GM21737 (cell line): ENCODE data around the gene CRISPLD2.
"Not testable (repeated sequence)": the region's sequence is repeated elsewhere in the genome, so short reads cannot be mapped to it uniquely, and the experiment has no call there.

Experiments
- ATAC-seq: cut with Tn5 transposase; IDR thresholded peaks from one replicate; pipeline ENCODE4 v1.9.1; 2021; ENCODE audit warnings: mild to moderate bottlenecking, moderate library complexity; ENCODE audit not compliant: unreplicated experiment

Gene CRISPLD2

DNA sequence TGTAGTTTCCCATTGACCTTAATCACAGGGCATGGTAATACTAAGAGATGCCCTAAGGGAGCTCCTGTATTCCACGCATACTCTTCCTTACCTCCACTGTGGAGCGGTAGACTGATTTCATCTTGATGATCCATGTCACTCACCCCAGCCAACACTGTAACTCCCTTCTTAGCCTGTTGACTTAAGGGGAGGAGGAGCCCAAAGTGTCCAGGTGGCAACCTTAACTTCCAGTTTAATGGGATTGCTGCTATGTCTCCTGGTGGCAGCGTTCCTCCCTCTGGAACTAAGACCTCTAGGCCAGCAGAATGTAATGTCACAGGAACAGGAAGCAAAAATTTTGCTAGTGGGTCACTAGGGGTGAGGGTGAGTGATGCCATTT, 36.4 kb downstream of the CRISPLD2 start:
- not testable (repeated sequence) for ATAC-seq

DNA sequence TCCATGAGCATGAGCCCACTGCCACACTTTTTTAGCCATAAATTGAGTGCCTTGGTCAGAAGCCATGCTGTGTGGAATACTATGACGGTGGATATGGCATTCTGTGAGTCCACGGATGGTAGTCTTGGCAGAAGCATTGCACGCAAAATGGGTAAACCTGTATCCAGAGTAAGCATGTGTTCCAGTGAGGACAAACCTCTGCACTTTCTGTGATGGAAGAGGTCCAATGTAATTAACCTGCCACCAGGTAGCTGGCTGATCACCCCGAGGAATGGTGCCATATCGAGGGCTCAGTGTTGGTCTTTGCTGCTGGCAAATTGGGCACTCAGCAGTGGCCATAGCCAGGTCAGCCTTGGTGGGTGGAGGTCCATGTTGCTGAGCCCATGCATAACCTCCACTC, 37.0 kb downstream of the CRISPLD2 start:
- not testable (repeated sequence) for ATAC-seq

DNA sequence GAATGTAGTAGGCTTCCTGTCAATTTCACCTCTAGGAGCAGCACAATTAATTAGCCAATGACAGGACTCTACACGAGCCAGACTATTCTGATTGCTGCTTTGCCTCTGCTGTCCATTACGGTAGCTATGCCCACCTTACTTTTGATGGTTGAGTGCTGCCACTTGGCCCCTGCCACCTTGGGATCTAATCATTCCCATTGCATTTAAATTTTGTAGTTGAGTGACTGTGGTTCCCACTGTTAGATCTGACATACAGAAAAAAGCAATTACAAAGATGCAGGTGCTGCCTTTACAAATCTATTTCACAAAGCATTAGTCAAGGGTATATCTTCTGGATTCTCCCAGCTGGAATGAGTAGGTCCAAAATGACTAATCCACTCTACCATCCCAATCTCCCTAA, 39.9 kb downstream of the CRISPLD2 start:
- no peak for ATAC-seq

DNA sequence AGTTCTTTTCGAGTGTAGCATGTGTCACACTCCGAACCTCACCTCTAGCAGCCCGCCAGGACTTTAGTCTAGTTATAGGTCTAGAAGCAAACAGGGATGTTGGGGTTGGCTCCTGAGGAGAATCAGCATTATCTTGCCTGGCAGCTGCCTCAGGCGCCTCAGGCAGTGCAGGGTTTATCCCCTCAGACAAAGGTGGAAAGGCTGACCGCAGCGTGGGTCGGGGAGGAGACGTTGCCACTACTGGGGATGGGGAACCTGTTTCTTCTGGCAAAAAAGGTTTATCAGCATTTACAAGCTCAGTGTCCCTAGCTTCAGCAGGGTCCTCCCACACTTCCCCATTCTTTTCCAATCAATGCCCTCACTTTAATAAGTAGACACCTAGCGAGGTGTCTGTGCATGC, 40.6 kb downstream of the CRISPLD2 start:
- no peak for ATAC-seq

DNA sequence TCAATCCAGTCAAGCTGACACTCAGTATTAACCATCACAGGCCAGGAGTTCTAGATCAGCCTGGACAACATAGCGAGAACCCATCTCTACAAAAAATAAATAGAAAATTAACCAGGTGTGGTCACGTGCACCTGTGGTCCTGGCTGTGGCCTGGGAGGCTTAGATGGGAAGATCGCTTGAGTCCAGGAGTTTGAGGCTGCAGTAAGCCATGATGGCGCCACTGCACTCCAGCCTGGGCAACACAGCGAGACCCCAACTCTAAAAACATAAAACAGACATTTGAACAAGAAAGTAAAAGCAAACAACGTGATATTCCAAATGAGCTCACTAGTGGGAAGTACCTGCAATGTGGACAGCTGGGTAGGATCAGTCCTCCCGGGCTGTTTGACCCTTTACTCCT, 41.9 kb downstream of the CRISPLD2 start:
- no peak for ATAC-seq

DNA sequence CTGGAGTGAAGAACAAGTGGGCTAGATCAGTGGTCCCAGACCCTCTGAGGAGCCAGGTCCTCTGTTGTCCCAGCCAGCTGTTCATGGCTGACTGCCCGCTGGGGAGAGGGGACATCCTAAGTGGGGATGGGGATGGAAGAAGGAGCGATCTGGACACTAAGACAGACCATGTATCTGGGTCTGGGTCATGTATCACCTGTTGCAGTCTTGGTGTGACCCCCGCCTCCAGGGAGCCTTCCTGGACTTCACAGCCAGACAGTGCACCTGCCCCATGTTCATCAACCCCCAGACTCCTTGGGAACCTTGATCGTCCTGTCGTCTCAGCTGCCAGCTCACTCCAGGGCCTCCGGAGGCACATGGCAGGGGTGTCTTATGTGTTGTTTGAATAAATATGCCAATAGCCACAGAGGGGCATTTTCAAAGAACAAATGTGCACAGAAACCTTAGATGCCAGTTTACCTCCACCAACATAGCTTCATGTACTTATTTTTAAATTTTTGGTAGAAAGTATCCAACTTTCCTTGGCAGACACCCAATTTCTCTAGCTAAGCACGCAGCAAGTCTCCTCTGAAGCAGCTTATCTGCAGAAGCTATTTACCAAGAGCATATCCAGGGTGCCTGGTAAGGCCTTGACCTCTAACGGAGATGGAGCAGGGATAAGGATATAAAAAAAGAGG, 43.2 kb downstream of the CRISPLD2 start:
- no peak for ATAC-seq

DNA sequence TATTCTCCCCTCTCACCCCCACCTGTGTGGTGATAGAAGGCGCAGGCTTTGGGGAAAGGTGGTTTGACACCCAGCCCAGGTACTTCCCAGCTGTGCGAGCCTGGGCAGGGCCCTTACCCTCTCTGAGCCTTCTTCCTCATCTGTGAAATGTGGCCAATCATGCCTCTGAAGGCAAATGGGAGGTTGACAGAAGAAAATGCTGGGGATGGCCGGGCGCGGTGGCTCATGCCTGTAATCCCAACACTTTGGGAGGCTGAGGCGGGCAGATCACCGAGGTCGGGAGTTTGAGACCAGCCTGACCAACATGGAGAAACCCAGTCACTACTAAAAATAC, 43.7 kb downstream of the CRISPLD2 start:
- no peak for ATAC-seq

DNA sequence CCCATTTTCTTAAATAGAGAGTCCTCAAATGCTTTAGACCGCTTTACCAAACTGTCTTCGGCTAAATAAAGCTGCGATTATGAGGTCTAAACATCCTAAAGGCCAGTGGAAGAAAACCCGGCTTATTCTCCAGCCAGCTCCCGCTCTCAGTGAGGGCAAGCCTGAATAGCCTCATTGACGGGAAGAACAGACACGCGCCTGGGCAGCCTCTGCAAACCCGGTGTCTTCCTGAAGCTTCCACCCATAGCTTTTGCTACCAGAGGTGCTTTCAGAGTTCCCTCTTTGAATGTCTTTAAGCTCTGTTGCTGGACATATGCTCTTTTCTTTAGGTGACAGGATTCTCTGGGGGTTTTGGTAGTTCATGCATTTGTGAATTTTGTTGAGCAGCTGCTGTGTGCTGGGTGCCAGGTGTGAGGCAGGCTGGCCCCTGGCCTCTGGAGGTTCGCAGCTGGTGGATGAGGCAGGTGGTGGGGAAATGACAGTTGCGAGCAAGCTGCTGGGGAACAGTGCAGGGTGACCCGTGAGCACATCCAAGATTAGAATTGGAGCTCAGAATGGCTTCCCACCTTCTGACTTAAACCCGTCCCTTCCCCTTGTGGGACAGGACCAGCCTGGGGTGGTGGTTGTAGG, 44.7 kb downstream of the CRISPLD2 start:
- ATAC-seq = no peak

DNA sequence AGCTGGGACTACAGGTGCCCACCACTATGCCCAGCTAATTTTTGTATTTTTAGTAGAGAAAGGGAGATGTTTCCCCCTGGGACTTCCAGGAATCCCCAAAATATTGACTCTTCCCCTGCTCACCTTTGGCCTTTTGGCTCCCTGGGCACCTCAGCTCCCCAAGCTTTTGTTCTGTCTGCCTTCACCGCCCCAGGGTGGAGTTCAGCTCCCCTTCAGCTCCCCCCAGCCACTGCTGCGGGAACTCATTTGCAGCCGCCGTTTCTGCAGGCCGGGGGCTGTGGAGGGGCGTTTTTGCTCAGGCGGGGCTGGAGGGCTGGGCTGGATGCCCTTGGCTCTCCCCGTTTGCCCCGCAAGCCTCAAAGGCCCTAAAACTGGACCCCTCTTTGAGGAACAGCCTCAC, 47.9 kb downstream of the CRISPLD2 start:
- no peak for ATAC-seq

DNA sequence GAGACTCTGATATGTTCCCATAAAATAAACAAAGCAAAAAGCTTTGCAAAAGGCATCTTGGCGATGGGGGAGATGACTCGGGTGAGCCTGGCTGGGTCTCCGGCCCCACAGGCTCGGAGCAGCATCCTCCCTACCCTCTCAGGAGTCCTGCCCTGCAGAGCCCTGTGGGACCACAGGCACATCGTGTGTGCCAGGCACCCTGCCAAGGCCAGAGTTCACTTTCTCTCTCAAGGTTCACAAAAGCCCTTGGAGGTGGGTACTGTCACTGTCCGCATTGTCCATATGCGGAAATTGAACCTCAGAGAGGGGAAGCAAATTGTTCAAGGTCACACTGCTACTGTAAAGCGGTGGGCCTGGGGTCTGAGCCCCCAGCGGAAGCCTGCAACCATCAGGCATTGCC, 48.5 kb downstream of the CRISPLD2 start:
- ATAC-seq = no peak

DNA sequence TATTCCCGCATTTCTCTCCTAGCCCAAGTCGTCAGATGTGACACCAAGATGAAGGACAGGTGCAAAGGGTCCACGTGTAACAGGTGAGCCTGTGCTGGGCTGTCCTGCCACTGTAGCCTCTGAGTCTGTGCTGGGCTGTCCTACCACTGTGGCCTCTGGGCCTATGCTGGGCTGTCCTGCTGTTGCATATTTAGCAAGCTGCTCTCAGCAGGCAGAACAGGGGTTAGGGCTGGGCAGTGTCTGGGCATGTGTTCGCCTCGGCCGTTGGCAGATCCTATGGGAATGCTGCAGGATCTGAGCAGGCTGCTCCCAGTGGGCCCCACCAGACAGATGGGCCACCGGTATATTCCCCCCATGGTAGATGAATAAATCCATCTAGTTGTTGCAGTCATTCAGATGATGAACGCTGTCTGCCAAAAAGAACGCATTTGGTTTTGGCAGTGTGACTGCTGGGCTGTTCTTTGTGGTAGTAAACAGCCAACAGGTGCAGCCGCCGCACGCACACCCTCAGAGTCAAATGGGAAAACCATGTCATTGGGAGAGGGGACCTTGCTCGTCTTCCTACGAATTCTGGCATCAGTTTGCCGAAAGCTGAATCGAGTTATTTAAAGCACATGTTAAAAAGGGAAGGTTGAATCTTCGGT, 49.2 kb downstream of the CRISPLD2 start:
- ATAC-seq = no peak

DNA sequence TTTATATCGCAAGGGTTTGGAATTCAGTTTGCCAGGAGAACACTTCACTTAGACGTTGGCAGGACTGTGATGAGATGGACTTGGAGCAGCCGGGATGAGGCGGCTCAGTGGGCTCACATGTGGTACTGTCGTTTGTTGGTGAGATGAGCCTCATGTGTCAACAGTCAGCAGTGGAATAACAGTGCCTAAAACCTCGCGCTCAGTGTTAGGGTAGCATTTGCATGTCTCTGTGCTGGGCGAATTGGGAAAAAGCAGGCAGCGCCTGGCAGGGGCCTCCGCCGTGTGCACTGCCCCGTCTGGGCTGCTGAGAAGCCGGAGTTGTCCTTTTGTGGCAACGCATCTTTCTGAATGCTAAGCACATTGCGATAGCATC, 49.7 kb downstream of the CRISPLD2 start:
- no peak for ATAC-seq

DNA sequence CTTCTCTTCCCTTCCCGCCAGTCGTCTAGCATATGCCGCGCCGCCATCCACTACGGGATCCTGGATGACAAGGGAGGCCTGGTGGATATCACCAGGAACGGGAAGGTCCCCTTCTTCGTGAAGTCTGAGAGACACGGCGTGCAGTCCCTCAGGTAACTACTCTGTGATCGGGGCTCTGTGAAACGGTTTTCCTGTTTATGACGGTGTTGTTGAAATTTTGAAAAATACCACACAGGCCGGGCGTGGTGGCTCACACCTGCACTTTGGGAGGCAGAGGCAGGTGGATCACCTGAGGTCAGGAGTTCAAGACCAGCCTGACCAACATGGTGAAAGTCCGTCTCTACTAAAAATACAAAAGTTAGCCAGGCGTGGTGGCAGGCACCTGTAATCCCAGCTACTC, 53.2 kb downstream of the CRISPLD2 start:
- ATAC-seq = not testable (repeated sequence)

DNA sequence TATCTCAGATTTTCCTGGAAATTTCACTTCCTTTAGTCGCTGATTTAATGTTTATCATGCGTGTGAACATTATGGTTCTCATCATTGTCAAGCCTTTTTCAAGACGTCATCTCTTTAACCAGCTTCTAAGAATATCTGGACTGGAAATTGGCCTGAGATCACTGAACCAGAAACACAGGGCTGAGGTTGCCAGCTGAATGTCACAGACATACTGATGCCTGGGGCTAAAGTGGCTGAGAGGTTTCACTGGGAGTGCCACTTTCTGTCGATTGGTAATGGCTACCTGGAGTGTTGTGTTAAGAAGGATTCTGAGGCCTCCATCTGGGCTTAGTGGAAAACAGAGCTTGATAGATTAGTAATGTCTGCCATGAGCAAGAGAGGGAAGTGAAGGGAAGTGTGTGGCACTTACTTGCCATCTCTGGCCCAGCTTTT, 54.2 kb downstream of the CRISPLD2 start:
- no peak for ATAC-seq

DNA sequence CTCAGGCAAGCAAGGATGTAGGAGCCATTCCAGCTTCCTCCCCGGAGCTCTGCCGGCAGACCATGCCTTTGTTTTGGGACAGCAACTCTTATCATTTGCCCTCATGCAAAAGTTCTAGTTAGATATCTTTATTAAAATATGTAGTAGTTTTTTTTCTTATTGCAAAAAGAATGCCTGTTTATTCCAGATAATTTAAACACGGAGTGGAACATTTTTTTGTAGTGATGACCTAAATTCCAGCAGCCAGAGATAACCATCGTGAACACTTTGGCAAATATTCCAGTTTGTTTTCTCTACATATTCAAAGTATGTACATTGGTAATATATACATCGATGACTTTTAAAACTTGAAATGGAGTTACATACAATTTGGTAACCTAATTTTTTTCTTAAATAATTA, 54.8 kb downstream of the CRISPLD2 start:
- ATAC-seq = no peak

DNA sequence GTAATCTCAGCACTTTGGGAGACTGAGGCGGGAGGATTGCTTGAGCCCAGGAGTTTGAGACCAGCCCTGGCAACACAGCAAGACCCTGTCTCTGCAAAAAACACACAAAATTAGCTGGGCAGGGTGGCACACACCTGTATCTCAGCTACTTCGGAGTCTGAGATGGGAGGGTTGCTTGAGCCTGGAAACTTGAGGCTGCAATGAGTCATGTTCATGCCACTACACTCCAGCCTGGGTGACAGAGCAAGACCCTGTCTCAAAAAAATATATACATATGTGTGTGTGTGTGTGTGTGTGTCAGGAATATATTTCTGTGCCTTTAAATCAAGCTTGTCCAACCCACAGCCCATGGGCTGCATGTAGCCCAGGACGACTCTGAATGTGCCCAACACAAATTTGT, 55.2 kb downstream of the CRISPLD2 start:
- ATAC-seq = no peak

DNA sequence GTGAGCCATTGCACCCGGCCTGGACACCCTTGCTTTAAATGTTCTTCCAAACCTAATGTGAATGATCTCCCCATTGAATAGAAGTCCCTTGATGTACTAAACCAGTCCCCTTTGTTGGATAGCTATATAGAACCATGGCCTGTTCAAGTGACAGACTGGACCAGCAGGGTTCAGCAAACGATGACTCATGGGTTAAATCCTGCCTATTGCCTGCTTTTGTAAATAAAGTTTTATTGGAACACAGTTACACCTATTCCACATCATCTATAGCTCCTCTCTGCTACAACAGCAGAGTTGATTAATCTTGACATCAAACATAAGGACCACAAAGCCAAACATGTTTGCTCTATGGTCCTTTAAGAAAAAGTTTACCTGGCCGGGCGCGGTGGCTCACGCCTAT, 56.1 kb downstream of the CRISPLD2 start:
- ATAC-seq = no peak

DNA sequence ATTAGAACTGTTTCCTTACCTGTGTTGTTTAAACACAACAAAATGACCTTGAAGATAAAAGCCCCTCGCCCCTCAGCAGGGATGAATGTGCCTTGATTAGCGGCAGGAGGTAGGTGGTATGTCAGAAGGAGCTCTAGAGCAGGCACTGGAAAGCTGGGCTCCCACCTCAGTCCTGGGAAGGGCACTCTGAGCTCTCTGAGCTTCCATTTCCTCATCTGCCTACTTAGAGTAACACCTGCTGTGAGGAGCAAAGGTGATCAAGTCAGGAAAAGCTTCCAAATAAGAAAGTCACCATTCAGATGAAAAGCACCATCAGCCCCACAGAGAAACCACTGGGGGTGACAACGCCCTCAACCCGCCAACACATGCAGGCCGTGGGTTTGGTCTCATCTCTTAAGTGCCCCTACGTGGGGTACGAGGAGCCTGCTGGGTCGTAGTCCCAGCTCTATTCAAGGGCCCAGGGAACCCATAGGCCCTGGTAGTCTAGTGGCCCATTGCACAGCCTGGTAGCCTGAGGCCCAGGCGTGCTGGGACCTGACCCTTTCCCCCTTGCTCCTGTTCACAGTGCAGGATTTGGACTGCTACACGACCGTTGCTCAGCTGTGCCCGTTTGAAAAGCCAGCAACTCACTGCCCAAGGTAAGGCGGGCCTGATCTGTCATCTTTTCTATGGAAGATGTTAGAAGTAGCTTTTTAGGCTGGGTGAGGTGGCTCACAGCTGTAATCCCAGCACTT, 57.3 kb downstream of the CRISPLD2 start:
- ATAC-seq = no peak

DNA sequence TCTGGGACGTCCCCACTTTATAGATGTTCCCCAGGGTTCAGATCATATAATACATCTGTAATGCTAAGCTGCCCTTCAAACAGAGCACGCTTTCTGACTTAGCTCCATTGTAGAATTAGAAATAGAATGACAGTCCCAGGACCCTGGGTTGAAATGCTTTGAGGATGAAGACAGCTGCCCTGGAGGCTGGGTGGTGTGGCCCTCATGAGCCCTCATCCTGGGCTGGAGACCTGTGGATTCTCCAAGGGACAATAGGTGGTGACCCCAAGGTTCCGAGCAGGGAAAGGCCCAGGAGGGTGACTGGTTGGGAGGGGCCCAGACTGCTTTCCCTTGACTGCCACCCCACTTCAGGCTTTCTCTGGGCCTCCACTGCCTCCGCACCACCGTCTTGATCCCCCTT, 59.0 kb downstream of the CRISPLD2 start:
- no peak for ATAC-seq

DNA sequence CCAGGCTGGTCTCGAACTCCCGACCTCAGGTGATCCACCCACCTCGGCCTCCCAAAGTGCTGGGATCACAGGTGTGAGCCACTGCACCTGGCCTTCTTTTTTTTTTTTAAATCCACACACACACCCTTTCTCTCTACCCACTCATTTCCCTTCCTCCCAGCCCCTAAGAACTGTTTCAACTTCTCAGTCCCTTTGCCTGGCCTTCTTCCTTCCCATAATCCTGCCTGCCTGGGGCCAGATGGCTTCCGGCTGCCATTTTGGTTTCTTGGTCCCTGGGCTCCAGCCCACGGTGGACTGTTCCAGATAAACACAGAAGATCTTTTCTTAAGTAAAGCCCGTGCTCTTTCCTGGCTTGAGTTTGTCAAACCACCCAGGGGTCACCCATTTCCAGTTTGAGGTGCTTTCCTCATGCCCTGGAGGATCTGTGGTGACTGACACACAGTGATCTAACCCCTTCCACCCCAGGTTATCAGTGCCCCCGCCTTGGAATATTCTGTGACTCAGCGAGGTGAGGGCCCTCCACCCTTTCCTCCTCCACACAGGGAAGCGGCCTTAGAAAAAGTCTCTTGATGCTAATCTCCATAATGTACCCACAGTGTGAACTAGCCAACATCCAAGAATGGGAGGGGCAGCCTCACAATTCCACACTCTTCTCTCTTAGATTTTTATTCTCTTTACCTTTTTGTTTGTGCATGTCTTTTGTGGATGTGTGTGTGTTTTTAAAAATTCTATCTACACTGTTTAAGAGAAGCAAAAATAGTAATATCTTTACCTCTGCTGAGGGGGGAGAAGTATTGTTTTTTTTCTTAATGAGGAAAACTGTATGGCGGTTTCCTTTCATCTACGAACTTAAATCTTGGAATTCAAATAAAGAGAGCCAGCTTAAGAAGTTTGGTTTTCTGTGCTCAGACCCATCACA, 60.0 kb downstream of the CRISPLD2 start:
- ATAC-seq = no peak
